Right lobe of liver (tissue), 6 donors: Measurements from ENCODE around the gene KCNIP1. TPM values are rescaled to one million over a fixed set of nuclear protein-coding genes. Genes with fewer than 3 reads are reported as not detected.

Experiments used
- ATAC-seq, 4 donors: fragments of 200-7000 bp; cut with Tn5 transposase; one replicate each; pipeline ENCODE4 v1.9.1; 2020; ENCODE audit warnings: mild to moderate bottlenecking in 4 of 4, moderate library complexity in 4 of 4
- DNase-seq, 3 donors: peaks; one replicate each; pipeline ENCODE4 v3.0.0-alpha.2; 2020
- H3K27ac ChIP-seq, 3 donors: fragments of 200-600 bp; one replicate each; pipeline ENCODE4 v1.8.0; 2022
- H3K27me3 ChIP-seq, 2 donors: fragments of 200-600 bp; one replicate each; pipeline ENCODE4 v1.8.0; 2022
- H3K36me3 ChIP-seq, 4 donors: fragments of 200-600 bp; sonication (generic) in 1 of 4; one replicate each; pipeline versions ENCODE4 v1.5.1 to v1.8.0; 2017 to 2022; ENCODE audit warnings: control low read depth in 1 of 4
- H3K4me1 ChIP-seq, 4 donors: fragments of 200-600 bp; sonication (generic) in 1 of 4; one replicate each; pipeline versions ENCODE4 v1.5.1 to v1.8.0; 2017 to 2022; ENCODE audit warnings: control low read depth in 1 of 4
- H3K4me3 ChIP-seq, 3 donors: fragments of 200-600 bp; one replicate each; pipeline ENCODE4 v1.8.0; 2022
- H3K9me3 ChIP-seq, 4 donors: fragments of 200-600 bp; sonication (generic) in 1 of 4; one replicate each; pipeline versions ENCODE4 v1.5.1 to v1.8.0; 2017 to 2022; ENCODE audit warnings: control low read depth in 1 of 4
- POLR2A ChIP-seq: fragments of 450-650 bp; IDR thresholded peaks from one replicate; pipeline ENCODE4 v1.6.1; 2017; ENCODE audit warnings: antibody characterized with exemption, mild to moderate bottlenecking
- WGBS: methylation state at CpG from one replicate; pipeline ENCODE4 v1.1.6; 2018; ENCODE audit warnings: low coverage, low lambda C conversion rate; ENCODE audit not compliant: insufficient coverage; ENCODE audit errors: missing lambda C conversion rate; 5-methylcytosine and 5-hydroxymethylcytosine counted together
- intact Hi-C, 2 donors: fragments of 100-400 bp; cut with DNase I; formaldehyde crosslinking; loops; one replicate each; pipeline versions ENCODE4 v1.11.2 to v1.14.1; 2022
- total RNA-seq, 6 experiments: library from RNA; depleted of rRNA in 2 of 6; stranded (reverse); fragments of >200 nt in 2 of 6; fragmentation: NEBNext Ultra II Directional in 3 of 6; extraction: Animal tissue kit (Norgen Biotek cat#: 25700) in 3 of 6; gene quantifications; one replicate each; pipeline versions ENCODE4 v1.1.0 to v1.2.4, GENCODE V29; 2016 to 2023
- TF ChIP-seq, protein P1 (sequence below), 4 donors: fragments of 200-600 bp in 3 of 4; fragments of 450-650 bp in 1 of 4; IDR thresholded peaks; one replicate each; pipeline versions ENCODE4 v1.5.1 to v1.8.0; 2016 to 2022; ENCODE audit warnings: antibody characterized with exemption in 4 of 4, mild to moderate bottlenecking in 2 of 4
- donor health status: DM: no; HTN: yes; CAD: no.
- donor health status: DM: no; HTN: no; CAD: no.
- donor health status: DM: no; HTN: no; CAD: no.
- donor health status: DM: no; HTN: yes; CAD: no.
- donor health status: DM: no; HTN: yes; CAD: no.

KCNIP1 gene
- total RNA-seq, 6 experiments from 2014 or later: 0.56 TPM; not detected in 5

- Histone ChIP-seq H3K27ac (no peak overlapping the region), H3K4me1 (peaks cover 0 to 4% (median 0%) of the 10 kb centered on the region in 4 donors), H3K4me3 (no peak overlapping the region), H3K9me3 (no peaks in the 10 kb centered on the region), H3K36me3 (no peaks in the 10 kb centered on the region), H3K27me3 (no peaks in the 10 kb centered on the region)
- TF ChIP-seq, protein P1, sequence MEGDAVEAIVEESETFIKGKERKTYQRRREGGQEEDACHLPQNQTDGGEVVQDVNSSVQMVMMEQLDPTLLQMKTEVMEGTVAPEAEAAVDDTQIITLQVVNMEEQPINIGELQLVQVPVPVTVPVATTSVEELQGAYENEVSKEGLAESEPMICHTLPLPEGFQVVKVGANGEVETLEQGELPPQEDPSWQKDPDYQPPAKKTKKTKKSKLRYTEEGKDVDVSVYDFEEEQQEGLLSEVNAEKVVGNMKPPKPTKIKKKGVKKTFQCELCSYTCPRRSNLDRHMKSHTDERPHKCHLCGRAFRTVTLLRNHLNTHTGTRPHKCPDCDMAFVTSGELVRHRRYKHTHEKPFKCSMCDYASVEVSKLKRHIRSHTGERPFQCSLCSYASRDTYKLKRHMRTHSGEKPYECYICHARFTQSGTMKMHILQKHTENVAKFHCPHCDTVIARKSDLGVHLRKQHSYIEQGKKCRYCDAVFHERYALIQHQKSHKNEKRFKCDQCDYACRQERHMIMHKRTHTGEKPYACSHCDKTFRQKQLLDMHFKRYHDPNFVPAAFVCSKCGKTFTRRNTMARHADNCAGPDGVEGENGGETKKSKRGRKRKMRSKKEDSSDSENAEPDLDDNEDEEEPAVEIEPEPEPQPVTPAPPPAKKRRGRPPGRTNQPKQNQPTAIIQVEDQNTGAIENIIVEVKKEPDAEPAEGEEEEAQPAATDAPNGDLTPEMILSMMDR (IDR thresholded peaks at IDR 0.05): peak; percentile 14 to 24 (median 21)
- no peak for TF ChIP-seq POLR2A
- intact Hi-C loops: loop anchor here in 1 of 2 donors (10.0 kb wide), 1 partner anchor 597 kb away; no protein-coding TSS in a partner anchor
- DNase-seq (peak in 1 of 3 donors; percentile 39), ATAC-seq (no peak)
- 67% methylated on average over 3 of the region's 10 CpGs for WGBS
Measured at GRCh38 chr5:170747851-170748250, 244.0 kb downstream of the KCNIP1 start.

GRCh38 chr5:170748951-170749471, 245.2 kb downstream of the KCNIP1 start:
- ATAC-seq (no peak), DNase-seq (peak in 1 of 3 donors; percentile 20)
- Histone ChIP-seq H3K4me1 (peaks cover 0 to 4% (median 0%) of the 10 kb centered on the region in 4 donors), H3K9me3 (no peaks in the 10 kb centered on the region), H3K36me3 (no peaks in the 10 kb centered on the region), H3K27me3 (no peaks in the 10 kb centered on the region), H3K27ac (no peak overlapping the region), H3K4me3 (no peak overlapping the region)
- 62% methylated on average over 9 of the region's 13 CpGs for WGBS
- TF ChIP-seq POLR2A: no peak
- TF ChIP-seq, protein P1 (IDR thresholded peaks at IDR 0.05): no peak
- intact Hi-C loops: loop anchor here in 1 of 2 donors (10.0 kb wide), 1 partner anchor 596 kb away; no protein-coding TSS in a partner anchor

GRCh38 chr5:170749911-170750431, 246.2 kb downstream of the KCNIP1 start:
- H3K27me3 ChIP-seq: no peaks in the 10 kb centered on the region
- TF ChIP-seq, protein P1 (IDR thresholded peaks at IDR 0.05): no peak
- TF ChIP-seq POLR2A: no peak
- WGBS: 50% methylated on average over 5 of the region's 7 CpGs
- H3K9me3 ChIP-seq: no peaks in the 10 kb centered on the region
- intact Hi-C loops: loop anchor here in 1 of 2 donors (10.0 kb wide), 1 partner anchor 595 kb away; no protein-coding TSS in a partner anchor
- no peak overlapping the region for H3K4me3 ChIP-seq
- DNase-seq (peak in 1 of 3 donors; percentile 19), ATAC-seq (peak in 1 of 4 donors; percentile 14)
- H3K36me3 ChIP-seq: no peaks in the 10 kb centered on the region
- no peaks in the 10 kb centered on the region for H3K4me1 ChIP-seq
- H3K27ac ChIP-seq: no peak overlapping the region

DNA sequence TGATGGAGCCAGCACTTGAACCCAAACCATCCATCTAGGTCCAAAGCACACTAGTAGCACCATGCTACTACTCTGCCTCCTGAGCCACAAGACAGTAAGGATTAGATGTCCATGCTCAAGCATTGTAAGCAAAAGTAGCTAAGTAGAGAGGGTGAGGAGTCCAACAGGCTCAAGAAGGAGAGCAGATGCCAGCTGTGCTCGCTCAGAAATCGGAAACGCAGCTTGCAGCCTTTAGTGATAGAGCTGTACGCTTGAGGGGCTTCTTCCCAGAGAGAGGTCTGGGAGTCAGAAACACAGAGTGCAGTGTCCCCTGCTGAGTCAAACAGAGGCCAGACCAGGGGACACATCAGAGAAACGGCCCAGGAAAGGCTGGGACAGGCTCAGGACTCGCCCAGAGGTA, 247.0 kb downstream of the KCNIP1 start:
- no peaks in the 10 kb centered on the region for H3K4me1 ChIP-seq
- TF ChIP-seq POLR2A: no peak
- H3K36me3 ChIP-seq: no peaks in the 10 kb centered on the region
- DNase-seq (peak in 1 of 3 donors; percentile 6), ATAC-seq (no peak)
- H3K9me3 ChIP-seq: no peaks in the 10 kb centered on the region
- 64% methylated on average over 6 of the region's 6 CpGs for WGBS
- H3K4me3 ChIP-seq: no peak overlapping the region
- H3K27ac ChIP-seq: no peak overlapping the region
- H3K27me3 ChIP-seq: no peaks in the 10 kb centered on the region
- intact Hi-C loops: no loop called here

DNA sequence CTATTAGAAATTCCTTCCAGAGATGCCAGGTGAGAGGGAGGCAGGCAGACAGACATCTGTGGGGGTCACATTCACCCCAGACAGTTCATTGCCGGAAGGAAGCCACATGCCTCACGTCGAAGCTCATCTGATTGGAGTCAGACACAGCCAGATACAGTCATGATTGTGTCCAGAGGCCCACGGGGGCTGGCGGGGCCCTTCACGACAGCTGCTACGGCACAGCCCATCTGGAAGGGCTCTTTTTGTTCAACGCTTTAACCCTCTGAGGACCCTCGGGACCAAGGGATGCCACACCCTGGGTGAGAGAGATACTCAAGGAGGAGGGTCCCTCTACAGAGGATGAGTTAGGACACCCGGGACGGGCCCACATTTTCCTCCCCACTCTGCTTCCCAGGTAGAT, 247.8 kb downstream of the KCNIP1 start:
- WGBS: 42% methylated on average over 3 of the region's 11 CpGs
- H3K27ac ChIP-seq: no peak overlapping the region
- intact Hi-C loops: no loop called here
- ATAC-seq (no peak), DNase-seq (no peak)
- no peaks in the 10 kb centered on the region for H3K36me3 ChIP-seq
- no peaks in the 10 kb centered on the region for H3K9me3 ChIP-seq
- TF ChIP-seq, protein P1 (IDR thresholded peaks at IDR 0.05): no peak
- TF ChIP-seq POLR2A: no peak
- no peaks in the 10 kb centered on the region for H3K4me1 ChIP-seq
- H3K27me3 ChIP-seq: no peaks in the 10 kb centered on the region
- no peak overlapping the region for H3K4me3 ChIP-seq
